Neural cell (in vitro differentiated cells): ENCODE results near the gene AHNAK2. TPM values are rescaled to one million over a fixed set of nuclear protein-coding genes. Genes with fewer than 3 reads are reported as not detected.

Experiments
- H2AFZ ChIP-seq: fragments of 200-600, 300-800 bp; sonication (generic), shearing (Covaris generic); 2 replicates; pipeline ENCODE4 v1.6.0; 2014; ENCODE audit warnings: low read depth, mild to moderate bottlenecking, antibody characterized with exemption, low read length, moderate library complexity
- H3F3A ChIP-seq: fragments of 200-600 bp; shearing (Covaris generic); 2 replicates; pipeline ENCODE4 v1.6.1; 2016; ENCODE audit warnings: mild to moderate bottlenecking, moderate library complexity, mixed read lengths, antibody characterized with exemption, low read length; ENCODE audit not compliant: insufficient read depth, poor library complexity, severe bottlenecking
- H3K27ac ChIP-seq: fragments of 200-600, 300-800 bp; sonication (generic), shearing (Covaris generic); 2 replicates; pipeline ENCODE4 v1.5.1; 2014; ENCODE audit warnings: mild to moderate bottlenecking, low read length, moderate library complexity
- H3K27me3 ChIP-seq: fragments of 300-800, 200-600 bp; sonication (generic), shearing (Covaris generic); 2 replicates; pipeline ENCODE4 v1.6.0; 2014; ENCODE audit warnings: mild to moderate bottlenecking, low read depth, low read length, moderate library complexity; ENCODE audit not compliant: insufficient read depth
- H3K36me3 ChIP-seq: fragments of 300-800, 200-600 bp; sonication (generic), shearing (Covaris generic); 2 replicates; pipeline ENCODE4 v1.5.1; 2014; ENCODE audit warnings: mild to moderate bottlenecking, antibody characterized with exemption, low read length, moderate library complexity; ENCODE audit not compliant: insufficient read depth
- H3K4me2 ChIP-seq: fragments of 300-800, 200-600 bp; sonication (generic), shearing (Covaris generic); 2 replicates; pipeline ENCODE4 v1.6.0; 2014; ENCODE audit warnings: mild to moderate bottlenecking, low read length
- H3K4me3 ChIP-seq: fragments of 300-800, 200-600 bp; sonication (generic), shearing (Covaris generic); 2 replicates; pipeline ENCODE4 v1.5.1; 2014; ENCODE audit warnings: mild to moderate bottlenecking, low read length, moderate library complexity
- H3K79me2 ChIP-seq: fragments of 200-600 bp; shearing (Covaris generic); replicated peaks from 2 replicates; pipeline ENCODE4 v1.6.0; 2014; ENCODE audit warnings: mild to moderate bottlenecking, low read length, moderate library complexity; ENCODE audit not compliant: insufficient read depth
- H3K9ac ChIP-seq: fragments of 300-800, 200-600 bp; sonication (generic), shearing (Covaris generic); 2 replicates; pipeline ENCODE4 v1.6.1; 2016; ENCODE audit warnings: mild to moderate bottlenecking, low read length, mixed read lengths
- H3K9me2 ChIP-seq: fragments of 200-600 bp; shearing (Covaris generic); 2 replicates; pipeline ENCODE4 v1.6.1; 2016; ENCODE audit warnings: mild to moderate bottlenecking, low read length, mixed read lengths; ENCODE audit not compliant: insufficient read depth
- H3K9me3 ChIP-seq: fragments of 200-600, 300-800 bp; sonication (generic), shearing (Covaris generic); 2 replicates; pipeline ENCODE4 v1.6.1; 2016; ENCODE audit warnings: mild to moderate bottlenecking, mixed run types, low read length, moderate library complexity, mixed read lengths
- H4K20me1 ChIP-seq: fragments of 200-600 bp; shearing (Covaris generic); 2 replicates; pipeline ENCODE4 v1.6.1; 2016; ENCODE audit warnings: mild to moderate bottlenecking, mixed run types; ENCODE audit not compliant: insufficient read depth
- CTCF ChIP-seq: fragments of 450-650 bp; IDR thresholded peaks from 2 replicates; pipeline ENCODE4 v1.5.1; 2014; ENCODE audit warnings: antibody characterized with exemption, mild to moderate bottlenecking, moderate library complexity; ENCODE audit not compliant: poor library complexity, severe bottlenecking
- EP300 ChIP-seq: fragments of 450-650 bp; conservative IDR thresholded peaks from 2 replicates; pipeline ENCODE4 v1.6.1; 2014; ENCODE audit warnings: antibody characterized with exemption, mild to moderate bottlenecking, moderate library complexity; ENCODE audit not compliant: poor library complexity, severe bottlenecking
- EZH2 ChIP-seq: fragments of 200-600, 300-800 bp; shearing (Covaris generic), sonication (generic); IDR thresholded peaks from 2 replicates; pipeline ENCODE4 v1.6.1; 2014; ENCODE audit warnings: antibody characterized with exemption, low read length, borderline replicate concordance, mild to moderate bottlenecking; ENCODE audit not compliant: insufficient read depth, poor library complexity, severe bottlenecking
- MXI1 ChIP-seq: fragments of 450-650 bp; conservative IDR thresholded peaks from 2 replicates; pipeline ENCODE4 v1.6.1; 2014; ENCODE audit warnings: antibody characterized with exemption, mild to moderate bottlenecking; ENCODE audit not compliant: poor library complexity, severe bottlenecking
- POLR2AphosphoS5 ChIP-seq: IDR thresholded peaks from 2 replicates; pipeline ENCODE4 v1.6.1; 2012
- RAD21 ChIP-seq: fragments of 450-650 bp; conservative IDR thresholded peaks from 2 replicates; pipeline ENCODE4 v1.6.1; 2014; ENCODE audit warnings: antibody characterized with exemption, mild to moderate bottlenecking, moderate library complexity
- SMC3 ChIP-seq: fragments of 450-650 bp; conservative IDR thresholded peaks from 2 replicates; pipeline ENCODE4 v1.6.1; 2014; ENCODE audit warnings: antibody characterized with exemption, mild to moderate bottlenecking, moderate library complexity; ENCODE audit not compliant: poor library complexity
- TAF1 ChIP-seq: IDR thresholded peaks from 2 replicates; pipeline ENCODE4 v1.6.1; 2012; ENCODE audit warnings: low read depth
- polyA plus RNA-seq: library from polyadenylated mRNA; depleted of rRNA; stranded (reverse); fragments of >200 nt; gene quantifications from 2 replicates; pipeline ENCODE4 v1.2.3, GENCODE V29; 2014
- TF ChIP-seq, protein P1 (sequence below): IDR thresholded peaks from 2 replicates; pipeline ENCODE4 v1.6.1; 2012; ENCODE audit warnings: borderline replicate concordance

AHNAK2 gene
- polyA plus RNA-seq, 1 donor from 2014 or later, result 1.4 TPM

DNA sequence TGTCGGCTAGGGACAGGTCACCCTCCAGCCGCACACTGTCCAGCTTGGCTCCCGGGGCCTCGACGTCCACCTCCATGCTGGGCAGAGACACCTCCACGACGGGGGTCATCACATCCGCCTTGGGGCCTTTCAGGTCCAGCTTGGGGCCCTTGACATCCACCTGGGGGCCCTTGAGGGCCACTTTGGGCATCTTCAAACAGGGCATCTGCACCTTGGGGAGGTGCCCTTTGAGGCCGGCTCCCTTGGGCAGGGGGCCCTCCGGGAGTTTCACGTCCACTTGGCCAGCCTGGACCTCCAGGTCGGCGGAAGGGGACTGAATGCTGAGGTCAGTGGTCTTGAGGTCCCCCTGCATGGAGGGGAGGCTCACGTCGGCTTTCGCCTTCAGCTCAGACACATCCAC lies 35.6 kb downstream of the AHNAK2 start:
- H3K9me3 ChIP-seq, result no peaks in the 10 kb centered on the region
- H3K36me3 ChIP-seq, result no peaks in the 10 kb centered on the region
- H2AFZ ChIP-seq, result no peak overlapping the region
- no peaks in the 10 kb centered on the region for H4K20me1 ChIP-seq
- H3F3A ChIP-seq, result no peaks in the 10 kb centered on the region
- no peaks in the 10 kb centered on the region for H3K79me2 ChIP-seq
- H3K27ac ChIP-seq, result no peak overlapping the region
- no peaks in the 10 kb centered on the region for H3K27me3 ChIP-seq
- H3K4me3 ChIP-seq, result no peak overlapping the region
- TF ChIP-seq RAD21, result no peak
- no peak for TF ChIP-seq POLR2AphosphoS5
- TF ChIP-seq EZH2, result no peak
- TF ChIP-seq, protein P1, sequence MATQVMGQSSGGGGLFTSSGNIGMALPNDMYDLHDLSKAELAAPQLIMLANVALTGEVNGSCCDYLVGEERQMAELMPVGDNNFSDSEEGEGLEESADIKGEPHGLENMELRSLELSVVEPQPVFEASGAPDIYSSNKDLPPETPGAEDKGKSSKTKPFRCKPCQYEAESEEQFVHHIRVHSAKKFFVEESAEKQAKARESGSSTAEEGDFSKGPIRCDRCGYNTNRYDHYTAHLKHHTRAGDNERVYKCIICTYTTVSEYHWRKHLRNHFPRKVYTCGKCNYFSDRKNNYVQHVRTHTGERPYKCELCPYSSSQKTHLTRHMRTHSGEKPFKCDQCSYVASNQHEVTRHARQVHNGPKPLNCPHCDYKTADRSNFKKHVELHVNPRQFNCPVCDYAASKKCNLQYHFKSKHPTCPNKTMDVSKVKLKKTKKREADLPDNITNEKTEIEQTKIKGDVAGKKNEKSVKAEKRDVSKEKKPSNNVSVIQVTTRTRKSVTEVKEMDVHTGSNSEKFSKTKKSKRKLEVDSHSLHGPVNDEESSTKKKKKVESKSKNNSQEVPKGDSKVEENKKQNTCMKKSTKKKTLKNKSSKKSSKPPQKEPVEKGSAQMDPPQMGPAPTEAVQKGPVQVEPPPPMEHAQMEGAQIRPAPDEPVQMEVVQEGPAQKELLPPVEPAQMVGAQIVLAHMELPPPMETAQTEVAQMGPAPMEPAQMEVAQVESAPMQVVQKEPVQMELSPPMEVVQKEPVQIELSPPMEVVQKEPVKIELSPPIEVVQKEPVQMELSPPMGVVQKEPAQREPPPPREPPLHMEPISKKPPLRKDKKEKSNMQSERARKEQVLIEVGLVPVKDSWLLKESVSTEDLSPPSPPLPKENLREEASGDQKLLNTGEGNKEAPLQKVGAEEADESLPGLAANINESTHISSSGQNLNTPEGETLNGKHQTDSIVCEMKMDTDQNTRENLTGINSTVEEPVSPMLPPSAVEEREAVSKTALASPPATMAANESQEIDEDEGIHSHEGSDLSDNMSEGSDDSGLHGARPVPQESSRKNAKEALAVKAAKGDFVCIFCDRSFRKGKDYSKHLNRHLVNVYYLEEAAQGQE, result no peak
- no peak for TF ChIP-seq TAF1
- TF ChIP-seq MXI1, result no peak
- TF ChIP-seq EP300, result no peak
- no peak for TF ChIP-seq CTCF
- TF ChIP-seq SMC3, result no peak
- H3K9ac ChIP-seq, result no peak overlapping the region
- no peak overlapping the region for H3K4me2 ChIP-seq
- H3K9me2 ChIP-seq, result no peaks in the 10 kb centered on the region

GRCh38 chr14:104941508-104942365 lies 36.4 kb downstream of the AHNAK2 start:
- H4K20me1 ChIP-seq, result no peaks in the 10 kb centered on the region
- no peak overlapping the region for H3K27ac ChIP-seq
- no peaks in the 10 kb centered on the region for H3K36me3 ChIP-seq
- no peaks in the 10 kb centered on the region for H3K27me3 ChIP-seq
- no peak overlapping the region for H3K9ac ChIP-seq
- H2AFZ ChIP-seq, result no peak overlapping the region
- no peak overlapping the region for H3K4me3 ChIP-seq
- no peaks in the 10 kb centered on the region for H3K9me2 ChIP-seq
- H3K79me2 ChIP-seq, result no peaks in the 10 kb centered on the region
- H3F3A ChIP-seq, result no peaks in the 10 kb centered on the region
- H3K4me2 ChIP-seq, result no peak overlapping the region
- TF ChIP-seq EZH2 (no peak), CTCF (no peak), POLR2AphosphoS5 (no peak), RAD21 (no peak), EP300 (no peak), MXI1 (no peak)
- no peaks in the 10 kb centered on the region for H3K9me3 ChIP-seq
